Peyer's patch (tissue), 4 donors: Measurements from ENCODE around the gene GALNT13. TPM values are rescaled to one million over a fixed set of nuclear protein-coding genes. Genes with fewer than 3 reads are reported as not detected.
A peak's percentile ranks its signal among the peaks of the same experiment; 100 is the strongest.

Source experiments
- DNase-seq, 3 donors: peaks; one replicate each; pipeline ENCODE4 v3.0.0-alpha.2; 2017 to 2019
- H3K27ac ChIP-seq, 4 donors: fragments of 200-600 bp; sonication (generic); one replicate each; pipeline ENCODE4 v1.5.1; 2016 to 2019
- H3K27me3 ChIP-seq, 2 donors: fragments of 200-600 bp; sonication (generic); one replicate each; pipeline ENCODE4 v1.5.1; 2019
- H3K36me3 ChIP-seq, 3 donors: fragments of 200-600 bp; sonication (generic); one replicate each; pipeline ENCODE4 v1.5.1; 2016 to 2019
- H3K4me1 ChIP-seq, 4 donors: fragments of 200-600 bp; sonication (generic); one replicate each; pipeline ENCODE4 v1.5.1; 2016 to 2019
- H3K4me3 ChIP-seq, 4 donors: fragments of 200-600 bp; sonication (generic); 1 replicate in 3 of 4; 2 replicates in 1 of 4; pipeline ENCODE4 v1.5.1; 2016 to 2019; ENCODE audit warnings: mild to moderate bottlenecking in 1 of 4
- H3K9me3 ChIP-seq, 4 donors: fragments of 200-600 bp; sonication (generic); one replicate each; pipeline ENCODE4 v1.5.1; 2016 to 2019; ENCODE audit warnings: mild to moderate bottlenecking in 1 of 4
- POLR2A ChIP-seq, 2 donors: fragments of 450-650 bp; IDR thresholded peaks; one replicate each; pipeline ENCODE4 v1.5.1; 2017; ENCODE audit warnings: antibody characterized with exemption in 2 of 2, mild to moderate bottlenecking in 2 of 2, moderate library complexity in 2 of 2
- total RNA-seq, 4 donors: library from RNA; depleted of rRNA; stranded (reverse); fragments of >200 nt; gene quantifications; one replicate each; pipeline ENCODE4 v1.1.0, GENCODE V29; 2016
- TF ChIP-seq, protein P1 (sequence below), 6 experiments: fragments of 450-650 bp in 4 of 6; fragments of 200-600 bp in 2 of 6; sonication (generic) in 1 of 6; IDR thresholded peaks; one replicate each; pipeline ENCODE4 v1.5.1; 2017 to 2019; ENCODE audit warnings: antibody characterized with exemption in 6 of 6, mild to moderate bottlenecking in 3 of 6, moderate library complexity in 1 of 6

GALNT13 gene
- total RNA-seq, 4 donors from 2014 or later: 1.6 to 2.7 (median 2.0) TPM

DNA sequence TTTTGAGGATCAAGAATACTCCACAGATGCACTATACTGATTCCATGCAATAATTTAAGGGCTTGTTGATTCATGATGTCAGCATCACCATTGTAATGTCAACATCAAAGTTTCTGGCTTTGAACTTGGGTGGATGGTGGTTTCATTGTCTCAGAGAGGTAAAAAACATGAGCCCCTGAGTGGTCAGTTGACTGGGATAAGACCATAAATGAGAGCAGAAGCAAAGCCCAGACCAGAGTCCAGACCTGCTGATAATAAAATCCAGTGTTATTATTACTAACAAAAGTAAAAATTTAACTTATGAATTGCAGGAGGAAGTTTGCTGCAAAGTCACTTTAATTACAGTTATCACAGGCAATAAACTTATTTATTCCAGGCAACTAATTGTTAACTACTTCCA lies 358.2 kb downstream of the GALNT13 start:
- H3K4me1 ChIP-seq: peaks cover 0 to 6% (median 0%) of the 10 kb centered on the region in 4 donors
- DNase-seq: no peak
- no peaks in the 10 kb centered on the region for H3K36me3 ChIP-seq
- H3K4me3 ChIP-seq: no peak overlapping the region
- H3K27ac ChIP-seq: peak overlapping the region in 1 of 4 donors; percentile 34
- no peaks in the 10 kb centered on the region for H3K9me3 ChIP-seq
- no peaks in the 10 kb centered on the region for H3K27me3 ChIP-seq
- TF ChIP-seq, protein P1, sequence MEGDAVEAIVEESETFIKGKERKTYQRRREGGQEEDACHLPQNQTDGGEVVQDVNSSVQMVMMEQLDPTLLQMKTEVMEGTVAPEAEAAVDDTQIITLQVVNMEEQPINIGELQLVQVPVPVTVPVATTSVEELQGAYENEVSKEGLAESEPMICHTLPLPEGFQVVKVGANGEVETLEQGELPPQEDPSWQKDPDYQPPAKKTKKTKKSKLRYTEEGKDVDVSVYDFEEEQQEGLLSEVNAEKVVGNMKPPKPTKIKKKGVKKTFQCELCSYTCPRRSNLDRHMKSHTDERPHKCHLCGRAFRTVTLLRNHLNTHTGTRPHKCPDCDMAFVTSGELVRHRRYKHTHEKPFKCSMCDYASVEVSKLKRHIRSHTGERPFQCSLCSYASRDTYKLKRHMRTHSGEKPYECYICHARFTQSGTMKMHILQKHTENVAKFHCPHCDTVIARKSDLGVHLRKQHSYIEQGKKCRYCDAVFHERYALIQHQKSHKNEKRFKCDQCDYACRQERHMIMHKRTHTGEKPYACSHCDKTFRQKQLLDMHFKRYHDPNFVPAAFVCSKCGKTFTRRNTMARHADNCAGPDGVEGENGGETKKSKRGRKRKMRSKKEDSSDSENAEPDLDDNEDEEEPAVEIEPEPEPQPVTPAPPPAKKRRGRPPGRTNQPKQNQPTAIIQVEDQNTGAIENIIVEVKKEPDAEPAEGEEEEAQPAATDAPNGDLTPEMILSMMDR (IDR thresholded peaks at IDR 0.05): no peak
- TF ChIP-seq POLR2A (IDR thresholded peaks at IDR 0.05): no peak

DNA sequence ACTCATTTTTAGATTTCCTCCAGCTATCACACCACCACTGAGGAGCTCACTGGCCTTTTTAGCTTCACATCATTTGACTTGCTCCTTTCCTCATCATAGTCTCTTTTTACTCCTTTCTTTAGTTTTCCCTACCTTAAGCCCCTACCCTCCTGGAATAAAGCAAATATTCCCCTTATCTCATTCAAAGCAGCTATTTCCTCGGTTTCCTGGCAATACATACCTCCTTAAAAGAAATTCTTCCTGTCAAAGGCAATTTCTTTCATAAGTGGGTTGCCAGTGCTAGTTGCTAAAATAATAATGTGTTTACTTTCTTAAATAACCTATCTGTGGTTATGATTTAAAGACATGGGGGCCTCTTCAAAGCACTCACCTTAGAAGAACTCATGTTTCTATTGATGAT lies 359.3 kb downstream of the GALNT13 start:
- no peak overlapping the region for H3K27ac ChIP-seq
- no peaks in the 10 kb centered on the region for H3K27me3 ChIP-seq

DNA sequence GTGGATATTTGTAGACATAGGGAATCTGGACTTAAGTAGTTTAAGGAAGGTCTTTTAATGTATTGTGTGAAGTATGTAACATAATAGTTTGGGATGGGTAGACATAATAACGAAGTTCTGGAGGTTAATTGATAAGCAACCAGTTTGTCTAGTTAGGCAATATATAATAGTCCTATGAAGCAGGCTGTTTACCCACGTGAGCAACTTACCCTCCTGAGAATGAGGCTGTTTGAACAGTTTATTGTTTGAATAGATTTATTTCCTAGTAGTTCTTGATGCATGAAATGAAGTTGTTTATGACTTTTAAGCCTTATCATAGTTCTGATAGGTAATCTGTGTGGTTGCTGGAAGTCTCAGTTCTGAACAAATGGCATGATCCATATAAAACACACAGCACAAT lies 361.5 kb downstream of the GALNT13 start:
- H3K36me3 ChIP-seq: no peaks in the 10 kb centered on the region
- H3K4me1 ChIP-seq: peaks cover 0 to 6% (median 0%) of the 10 kb centered on the region in 4 donors
- no peaks in the 10 kb centered on the region for H3K9me3 ChIP-seq
- TF ChIP-seq, protein P1 (IDR thresholded peaks at IDR 0.05): no peak
- no peak for TF ChIP-seq POLR2A (IDR thresholded peaks at IDR 0.05)
- no peak overlapping the region for H3K4me3 ChIP-seq
- DNase-seq: no peak
- H3K27me3 ChIP-seq: no peaks in the 10 kb centered on the region
- H3K27ac ChIP-seq: no peak overlapping the region

More for the DNA sequence above, 359.3 kb downstream of the GALNT13 start:
- TF ChIP-seq, protein P1 (IDR thresholded peaks at IDR 0.05): no peak
- TF ChIP-seq POLR2A (IDR thresholded peaks at IDR 0.05): no peak
- Histone ChIP-seq H3K36me3 (no peaks in the 10 kb centered on the region), H3K9me3 (no peaks in the 10 kb centered on the region), H3K4me3 (no peak overlapping the region), H3K4me1 (peaks cover 0 to 6% (median 0%) of the 10 kb centered on the region in 4 donors)
- no peak for DNase-seq

DNA sequence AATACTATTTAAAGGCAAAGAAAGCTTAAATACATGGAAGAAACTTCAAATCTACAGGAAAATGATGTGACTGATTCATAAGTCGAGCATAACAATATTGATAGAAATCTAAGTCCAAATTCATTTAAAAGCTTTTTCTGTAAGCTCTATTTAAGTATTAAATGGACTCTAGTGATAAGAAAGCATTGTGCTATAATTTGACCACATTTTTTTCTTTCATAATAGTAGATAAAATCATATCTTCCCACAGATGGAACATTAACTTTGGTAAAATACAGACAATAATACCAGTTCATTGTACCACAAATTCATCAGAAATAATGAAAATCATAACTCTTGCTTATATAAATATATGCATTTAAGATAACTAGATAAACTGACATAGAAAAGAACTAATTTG lies 366.5 kb downstream of the GALNT13 start:
- Histone ChIP-seq H3K27ac (no peak overlapping the region), H3K36me3 (no peaks in the 10 kb centered on the region), H3K4me1 (peaks cover 0 to 6% (median 0%) of the 10 kb centered on the region in 4 donors), H3K9me3 (no peaks in the 10 kb centered on the region), H3K4me3 (no peak overlapping the region), H3K27me3 (no peaks in the 10 kb centered on the region)
- no peak for TF ChIP-seq POLR2A (IDR thresholded peaks at IDR 0.05)
- TF ChIP-seq, protein P1 (IDR thresholded peaks at IDR 0.05): no peak
- no peak for DNase-seq

DNA sequence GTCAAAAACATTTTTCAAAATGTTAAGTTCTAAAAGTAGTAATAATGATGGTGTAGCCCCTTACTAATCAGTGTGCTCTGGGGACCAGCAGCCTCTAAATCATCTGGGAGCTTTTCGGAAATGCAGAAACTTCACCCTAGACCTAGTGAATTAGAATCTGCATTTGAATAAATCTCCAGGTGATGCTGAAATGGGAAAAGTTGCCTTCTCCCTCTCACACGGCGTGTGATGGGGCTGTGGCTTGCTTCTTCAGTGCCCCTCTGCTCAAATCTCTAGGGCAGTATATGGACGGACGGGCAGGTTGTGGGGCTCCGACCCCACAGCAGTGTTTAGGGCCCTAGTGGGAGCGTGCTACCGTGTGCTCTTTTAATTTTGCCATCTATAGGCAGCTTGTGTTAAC lies 368.6 kb downstream of the GALNT13 start:
- no peak for DNase-seq
- TF ChIP-seq POLR2A (IDR thresholded peaks at IDR 0.05): no peak
- TF ChIP-seq, protein P1 (IDR thresholded peaks at IDR 0.05): no peak
- H3K9me3 ChIP-seq: no peaks in the 10 kb centered on the region
- H3K27me3 ChIP-seq: no peaks in the 10 kb centered on the region
- no peaks in the 10 kb centered on the region for H3K4me1 ChIP-seq
- H3K27ac ChIP-seq: no peak overlapping the region
- H3K4me3 ChIP-seq: no peak overlapping the region
- no peaks in the 10 kb centered on the region for H3K36me3 ChIP-seq

DNA sequence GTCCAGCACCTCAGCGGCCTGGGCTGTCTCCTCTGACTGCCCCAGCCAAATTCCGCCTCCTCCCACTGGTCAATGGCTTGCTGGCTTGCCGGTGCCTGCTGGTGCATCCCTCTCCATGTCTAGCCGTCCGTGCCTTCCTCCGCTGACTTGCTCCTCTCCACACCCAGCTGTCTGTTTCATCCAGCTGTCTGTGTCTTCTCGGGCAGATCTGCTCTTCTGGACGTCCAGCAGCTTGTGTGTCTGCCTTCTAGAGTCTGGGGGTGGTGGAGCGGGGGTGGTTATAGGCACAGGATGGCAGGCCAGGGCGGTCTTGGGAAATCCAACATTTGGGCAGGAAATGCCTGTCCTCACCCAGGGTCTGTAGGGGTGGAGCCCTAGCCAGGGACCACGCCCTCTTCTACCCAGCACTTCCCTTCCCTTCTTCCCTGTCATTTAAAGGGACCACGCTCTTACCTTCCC lies 369.2 kb downstream of the GALNT13 start:
- Histone ChIP-seq H3K4me1 (no peaks in the 10 kb centered on the region), H3K27me3 (no peaks in the 10 kb centered on the region), H3K36me3 (no peaks in the 10 kb centered on the region), H3K4me3 (no peak overlapping the region), H3K27ac (no peak overlapping the region), H3K9me3 (no peaks in the 10 kb centered on the region)
- DNase-seq: no peak
- no peak for TF ChIP-seq POLR2A (IDR thresholded peaks at IDR 0.05)
- TF ChIP-seq, protein P1 (IDR thresholded peaks at IDR 0.05): no peak
